Measurements from ENCODE around the gene CD79B. TPM values are rescaled to one million over a fixed set of nuclear protein-coding genes. Genes with fewer than 3 reads are reported as not detected.
"Not testable (repeated sequence)": the region's sequence is repeated elsewhere in the genome, so short reads cannot be mapped to it uniquely, and the experiment has no call there.

The CD79B gene
- total and polyA plus RNA-seq, 2 donors = 19.5 to 34.1 TPM

GRCh38 chr17:63920050-63920449 is 12.1 kb downstream of the CD79B start:
- H3K36me3 ChIP-seq (ENCODE audit: control insufficient read depth in 2 of 2, insufficient read depth in 2 of 2, low read length in 1 of 2); H3K4me3 ChIP-seq (ENCODE audit: low read length in 2 of 2); H3K4me1 ChIP-seq (ENCODE audit: control insufficient read depth in 2 of 2, insufficient read depth in 2 of 2, low read length in 2 of 2); H3K27me3 ChIP-seq (ENCODE audit: control insufficient read depth in 2 of 2, insufficient read depth in 1 of 2, low read length in 1 of 2); H3K27ac ChIP-seq (ENCODE audit: low read depth in 1 of 2, low read length in 1 of 2); H3K9me3 ChIP-seq (ENCODE audit: control insufficient read depth in 2 of 2, insufficient read depth in 1 of 2, low read length in 1 of 2); DNase-seq (ENCODE audit: low read depth in 6 of 9, low spot score in 9 of 9): not testable (repeated sequence)
- 98% methylated on average over 6 of the region's 6 CpGs for WGBS

- Histone ChIP-seq H3K4me3 (ENCODE audit: low read length in 2 of 2) (no peak overlapping the region), H3K27ac (ENCODE audit: low read depth in 1 of 2, low read length in 1 of 2) (no peak overlapping the region), H3K27me3 (ENCODE audit: control insufficient read depth in 2 of 2, insufficient read depth in 1 of 2, low read length in 1 of 2) (no peaks in the 10 kb centered on the region), H3K4me1 (ENCODE audit: control insufficient read depth in 2 of 2, insufficient read depth in 2 of 2, low read length in 2 of 2) (no peaks in the 10 kb centered on the region), H3K36me3 (ENCODE audit: control insufficient read depth in 2 of 2, insufficient read depth in 2 of 2, low read length in 1 of 2) (no peaks in the 10 kb centered on the region), H3K9me3 (ENCODE audit: control insufficient read depth in 2 of 2, insufficient read depth in 1 of 2, low read length in 1 of 2) (no peaks in the 10 kb centered on the region)
- WGBS = 56% methylated on average over 8 of the region's 8 CpGs
- DNase-seq (ENCODE audit: low read depth in 6 of 9, low spot score in 9 of 9) = peak; percentile 36 to 85 (median 69)
These were observed 12.8 kb downstream of the CD79B start for GRCh38 chr17:63919311-63919723.

DNA sequence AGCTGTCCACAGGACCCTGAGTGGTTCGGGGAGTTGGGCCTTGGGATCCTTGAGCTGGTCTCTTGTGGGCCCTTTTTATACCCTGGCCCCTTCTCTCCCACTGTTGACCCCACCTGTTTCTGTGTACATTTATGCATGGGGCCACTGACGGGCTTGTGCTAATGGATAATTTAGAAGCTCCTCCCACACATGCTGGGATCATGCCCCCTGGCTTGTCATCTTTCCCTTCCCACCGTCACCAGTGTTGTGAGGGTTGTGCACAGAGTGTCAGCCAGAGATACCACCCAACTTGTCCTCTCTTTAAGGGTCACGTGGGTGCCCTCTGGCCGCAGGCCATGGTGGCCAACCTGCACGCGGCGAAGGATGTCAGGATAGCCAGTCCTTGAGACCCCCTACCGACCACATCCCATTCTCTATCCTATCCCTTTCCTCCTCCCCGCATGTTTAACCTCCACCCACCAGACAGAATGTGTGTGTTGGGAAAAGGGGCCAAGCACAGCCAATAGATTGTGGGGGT is 13.3 kb downstream of the CD79B start, which contains the start of gene GH1:
TSS of gene GH1 (minus strand) at position 51 of the 517 bp plus-strand sequence. CDS start 63 bp downstream, outside the sequence.
- H3K27ac ChIP-seq (ENCODE audit: low read depth in 1 of 2, low read length in 1 of 2); H3K9me3 ChIP-seq (ENCODE audit: control insufficient read depth in 2 of 2, insufficient read depth in 1 of 2, low read length in 1 of 2); H3K36me3 ChIP-seq (ENCODE audit: control insufficient read depth in 2 of 2, insufficient read depth in 2 of 2, low read length in 1 of 2); DNase-seq (ENCODE audit: low read depth in 6 of 9, low spot score in 9 of 9); H3K27me3 ChIP-seq (ENCODE audit: control insufficient read depth in 2 of 2, insufficient read depth in 1 of 2, low read length in 1 of 2); H3K4me1 ChIP-seq (ENCODE audit: control insufficient read depth in 2 of 2, insufficient read depth in 2 of 2, low read length in 2 of 2); H3K4me3 ChIP-seq (ENCODE audit: low read length in 2 of 2): not testable (repeated sequence)
- WGBS = 64% methylated on average over 10 of the region's 10 CpGs

GRCh38 chr17:63918305-63918704 is 13.8 kb downstream of the CD79B start:
- H3K9me3 ChIP-seq (ENCODE audit: control insufficient read depth in 2 of 2, insufficient read depth in 1 of 2, low read length in 1 of 2) = no peaks in the 10 kb centered on the region
- no peak for DNase-seq (ENCODE audit: low read depth in 6 of 9, low spot score in 9 of 9)
- H3K4me1 ChIP-seq (ENCODE audit: control insufficient read depth in 2 of 2, insufficient read depth in 2 of 2, low read length in 2 of 2) = no peaks in the 10 kb centered on the region
- no peak overlapping the region for H3K4me3 ChIP-seq (ENCODE audit: low read length in 2 of 2)
- no peaks in the 10 kb centered on the region for H3K36me3 ChIP-seq (ENCODE audit: control insufficient read depth in 2 of 2, insufficient read depth in 2 of 2, low read length in 1 of 2)
- no peaks in the 10 kb centered on the region for H3K27me3 ChIP-seq (ENCODE audit: control insufficient read depth in 2 of 2, insufficient read depth in 1 of 2, low read length in 1 of 2)
- H3K27ac ChIP-seq (ENCODE audit: low read depth in 1 of 2, low read length in 1 of 2) = no peak overlapping the region
- 92% methylated on average over 10 of the region's 10 CpGs for WGBS

- Histone ChIP-seq H3K4me1 (ENCODE audit: control insufficient read depth in 2 of 2, insufficient read depth in 2 of 2, low read length in 2 of 2) (no peaks in the 10 kb centered on the region), H3K4me3 (ENCODE audit: low read length in 2 of 2) (no peak overlapping the region), H3K27ac (ENCODE audit: low read depth in 1 of 2, low read length in 1 of 2) (no peak overlapping the region), H3K9me3 (ENCODE audit: control insufficient read depth in 2 of 2, insufficient read depth in 1 of 2, low read length in 1 of 2) (no peaks in the 10 kb centered on the region), H3K27me3 (ENCODE audit: control insufficient read depth in 2 of 2, insufficient read depth in 1 of 2, low read length in 1 of 2) (no peaks in the 10 kb centered on the region), H3K36me3 (ENCODE audit: control insufficient read depth in 2 of 2, insufficient read depth in 2 of 2, low read length in 1 of 2) (no peaks in the 10 kb centered on the region)
- 94% methylated on average over 13 of the region's 13 CpGs for WGBS
- no peak for DNase-seq (ENCODE audit: low read depth in 6 of 9, low spot score in 9 of 9)
These were observed 14.5 kb downstream of the CD79B start for GRCh38 chr17:63917646-63918045.

DNA sequence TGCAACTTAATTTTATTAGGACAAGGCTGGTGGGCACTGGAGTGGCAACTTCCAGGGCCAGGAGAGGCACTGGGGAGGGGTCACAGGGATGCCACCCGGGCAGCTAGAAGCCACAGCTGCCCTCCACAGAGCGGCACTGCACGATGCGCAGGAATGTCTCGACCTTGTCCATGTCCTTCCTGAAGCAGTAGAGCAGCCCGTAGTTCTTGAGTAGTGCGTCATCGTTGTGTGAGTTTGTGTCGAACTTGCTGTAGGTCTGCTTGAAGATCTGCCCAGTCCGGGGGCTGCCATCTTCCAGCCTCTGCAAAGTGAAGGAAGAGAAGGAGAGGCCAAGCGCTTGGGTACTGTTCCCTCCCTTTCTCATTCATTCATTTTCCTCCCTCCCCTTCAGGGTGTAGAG is 14.9 kb downstream of the CD79B start:
- H3K27me3 ChIP-seq (ENCODE audit: control insufficient read depth in 2 of 2, insufficient read depth in 1 of 2, low read length in 1 of 2); H3K4me1 ChIP-seq (ENCODE audit: control insufficient read depth in 2 of 2, insufficient read depth in 2 of 2, low read length in 2 of 2); DNase-seq (ENCODE audit: low read depth in 6 of 9, low spot score in 9 of 9); H3K9me3 ChIP-seq (ENCODE audit: control insufficient read depth in 2 of 2, insufficient read depth in 1 of 2, low read length in 1 of 2); H3K36me3 ChIP-seq (ENCODE audit: control insufficient read depth in 2 of 2, insufficient read depth in 2 of 2, low read length in 1 of 2); H3K27ac ChIP-seq (ENCODE audit: low read depth in 1 of 2, low read length in 1 of 2); H3K4me3 ChIP-seq (ENCODE audit: low read length in 2 of 2): not testable (repeated sequence)
- 98% methylated on average over 11 of the region's 11 CpGs for WGBS

DNA sequence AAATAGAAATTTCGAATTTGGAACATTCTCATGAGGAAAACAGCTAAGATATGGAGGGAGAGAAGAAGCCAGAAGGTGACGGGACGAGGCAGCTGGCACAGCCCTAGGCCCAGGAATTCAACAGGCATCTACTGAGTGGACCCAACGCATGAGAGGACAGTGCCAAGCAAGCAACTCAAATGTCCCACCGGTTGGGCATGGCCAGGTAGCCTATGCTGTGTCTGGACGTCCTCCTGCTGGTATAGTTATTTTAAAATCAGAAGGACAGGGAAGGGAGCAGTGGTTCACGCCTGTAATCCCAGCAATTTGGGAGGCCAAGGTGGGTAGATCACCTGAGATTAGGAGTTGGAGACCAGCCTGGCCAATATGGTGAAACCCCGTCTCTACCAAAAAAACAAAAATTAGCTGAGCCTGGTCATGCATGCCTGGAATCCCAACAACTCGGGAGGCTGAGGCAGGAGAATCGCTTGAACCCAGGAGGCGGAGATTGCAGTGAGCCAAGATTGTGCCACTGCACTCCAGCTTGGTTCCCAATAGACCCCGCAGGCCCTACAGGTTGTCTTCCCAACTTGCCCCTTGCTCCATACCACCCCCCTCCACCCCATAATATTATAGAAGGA is 15.5 kb downstream of the CD79B start:
- Histone ChIP-seq H3K4me3 (ENCODE audit: low read length in 2 of 2) (no peak overlapping the region), H3K9me3 (ENCODE audit: control insufficient read depth in 2 of 2, insufficient read depth in 1 of 2, low read length in 1 of 2) (no peaks in the 10 kb centered on the region), H3K4me1 (ENCODE audit: control insufficient read depth in 2 of 2, insufficient read depth in 2 of 2, low read length in 2 of 2) (no peaks in the 10 kb centered on the region), H3K27me3 (ENCODE audit: control insufficient read depth in 2 of 2, insufficient read depth in 1 of 2, low read length in 1 of 2) (no peaks in the 10 kb centered on the region), H3K36me3 (ENCODE audit: control insufficient read depth in 2 of 2, insufficient read depth in 2 of 2, low read length in 1 of 2) (no peaks in the 10 kb centered on the region), H3K27ac (ENCODE audit: low read depth in 1 of 2, low read length in 1 of 2) (no peak overlapping the region)
- DNase-seq (ENCODE audit: low read depth in 6 of 9, low spot score in 9 of 9) = no peak
- 94% methylated on average over 12 of the region's 12 CpGs for WGBS

- DNase-seq (ENCODE audit: low read depth in 6 of 9, low spot score in 9 of 9); H3K27me3 ChIP-seq (ENCODE audit: control insufficient read depth in 2 of 2, insufficient read depth in 1 of 2, low read length in 1 of 2); H3K9me3 ChIP-seq (ENCODE audit: control insufficient read depth in 2 of 2, insufficient read depth in 1 of 2, low read length in 1 of 2); H3K4me1 ChIP-seq (ENCODE audit: control insufficient read depth in 2 of 2, insufficient read depth in 2 of 2, low read length in 2 of 2); H3K27ac ChIP-seq (ENCODE audit: low read depth in 1 of 2, low read length in 1 of 2); H3K36me3 ChIP-seq (ENCODE audit: control insufficient read depth in 2 of 2, insufficient read depth in 2 of 2, low read length in 1 of 2); H3K4me3 ChIP-seq (ENCODE audit: low read length in 2 of 2): not testable (repeated sequence)
- 91% methylated on average over 10 of the region's 10 CpGs for WGBS
These were observed 16.4 kb downstream of the CD79B start for GRCh38 chr17:63915753-63916152.

DNA sequence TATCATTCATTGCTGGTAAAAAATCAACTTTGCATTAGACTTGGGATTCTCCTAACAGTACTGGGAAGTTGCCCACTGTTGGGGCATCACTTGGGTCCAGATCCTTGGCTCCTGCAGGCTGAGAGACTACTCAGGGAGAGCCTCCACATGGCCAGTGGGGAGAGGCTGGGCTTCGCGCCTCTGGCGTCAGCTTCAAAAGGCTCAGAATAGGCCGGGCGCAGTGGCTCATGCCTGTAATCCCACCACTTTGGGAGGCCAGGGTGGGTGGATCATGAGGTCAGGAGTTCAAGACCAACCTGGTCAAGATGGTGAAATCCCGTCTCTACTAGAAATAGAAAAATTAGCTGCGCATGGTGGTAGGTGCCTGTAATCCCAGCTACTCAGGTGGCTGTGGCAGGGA is 17.7 kb downstream of the CD79B start:
- no peaks in the 10 kb centered on the region for H3K9me3 ChIP-seq (ENCODE audit: control insufficient read depth in 2 of 2, insufficient read depth in 1 of 2, low read length in 1 of 2)
- no peaks in the 10 kb centered on the region for H3K36me3 ChIP-seq (ENCODE audit: control insufficient read depth in 2 of 2, insufficient read depth in 2 of 2, low read length in 1 of 2)
- no peak for DNase-seq (ENCODE audit: low read depth in 6 of 9, low spot score in 9 of 9)
- 97% methylated on average over 7 of the region's 7 CpGs for WGBS
- H3K27ac ChIP-seq (ENCODE audit: low read depth in 1 of 2, low read length in 1 of 2) = no peak overlapping the region
- H3K27me3 ChIP-seq (ENCODE audit: control insufficient read depth in 2 of 2, insufficient read depth in 1 of 2, low read length in 1 of 2) = peaks cover 0 to 5% of the 10 kb centered on the region in 2 donors
- no peak overlapping the region for H3K4me3 ChIP-seq (ENCODE audit: low read length in 2 of 2)
- H3K4me1 ChIP-seq (ENCODE audit: control insufficient read depth in 2 of 2, insufficient read depth in 2 of 2, low read length in 2 of 2) = no peaks in the 10 kb centered on the region

Data from thymus (tissue), 11 donors.